Neural crest cell (in vitro differentiated cells): Measurements from ENCODE around the gene KRT23. TPM values are rescaled to one million over a fixed set of nuclear protein-coding genes. Genes with fewer than 3 reads are reported as not detected.

Source experiments
- DNase-seq: peaks from one replicate; pipeline ENCODE4 v3.0.0; 2021; ENCODE audit warnings: low read depth, mixed read lengths, low spot score
- H3K27ac Mint-ChIP-seq: one replicate; pipeline ENCODE4 v1.8.0; 2021; ENCODE audit warnings: mild to moderate bottlenecking, mixed read lengths; ENCODE audit not compliant: unreplicated experiment
- H3K27me3 Mint-ChIP-seq: 2 replicates; pipeline ENCODE4 v1.8.0; 2021; ENCODE audit warnings: low read depth, mild to moderate bottlenecking, mixed read lengths
- H3K36me3 Mint-ChIP-seq: 2 replicates; pipeline ENCODE4 v1.8.0; 2021; ENCODE audit warnings: low read depth, mild to moderate bottlenecking, mixed read lengths
- H3K4me1 Mint-ChIP-seq: 2 replicates; pipeline ENCODE4 v1.8.0; 2021; ENCODE audit warnings: mixed read lengths
- H3K4me3 Mint-ChIP-seq: one replicate; pipeline ENCODE4 v1.8.0; 2021; ENCODE audit warnings: mild to moderate bottlenecking, mixed read lengths
- H3K9me3 Mint-ChIP-seq: 2 replicates; pipeline ENCODE4 v1.8.0; 2021; ENCODE audit warnings: mixed read lengths
- total RNA-seq: library from RNA; stranded (reverse); gene quantifications from 2 replicates; pipeline ENCODE4 v1.2.1, GENCODE V29; 2021
- TF ChIP-seq, protein P1 (sequence below): fragments of 200-600 bp; sonication (generic); conservative IDR thresholded peaks from 2 replicates; pipeline ENCODE4 v1.5.0; 2021; ENCODE audit warnings: antibody characterized with exemption, mild to moderate bottlenecking

The KRT23 gene
- total RNA-seq, 1 donor from 2014 or later: not detected

DNA sequence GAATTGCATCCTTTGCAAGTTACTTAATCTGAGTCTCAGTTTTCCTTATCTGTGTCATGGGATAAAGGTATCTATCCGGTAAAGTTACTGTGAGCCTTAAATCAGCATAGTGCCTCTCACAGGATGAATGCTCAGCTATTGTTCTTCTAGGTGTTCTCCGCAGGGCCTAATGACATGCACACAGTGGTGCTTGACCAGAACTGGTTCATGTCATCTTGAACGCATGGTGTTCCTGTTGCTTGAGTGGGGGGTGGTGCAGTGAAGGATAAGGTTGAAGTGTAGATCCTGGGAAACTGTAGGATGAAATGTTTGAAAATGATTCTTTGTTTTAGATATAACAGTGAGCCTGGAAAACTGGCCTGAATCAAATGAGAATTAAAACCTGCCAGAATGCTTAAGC lies 42.7 kb upstream of the KRT23 start:
- H3K36me3 Mint-ChIP-seq: no peaks in the 10 kb centered on the region
- TF ChIP-seq, protein P1, sequence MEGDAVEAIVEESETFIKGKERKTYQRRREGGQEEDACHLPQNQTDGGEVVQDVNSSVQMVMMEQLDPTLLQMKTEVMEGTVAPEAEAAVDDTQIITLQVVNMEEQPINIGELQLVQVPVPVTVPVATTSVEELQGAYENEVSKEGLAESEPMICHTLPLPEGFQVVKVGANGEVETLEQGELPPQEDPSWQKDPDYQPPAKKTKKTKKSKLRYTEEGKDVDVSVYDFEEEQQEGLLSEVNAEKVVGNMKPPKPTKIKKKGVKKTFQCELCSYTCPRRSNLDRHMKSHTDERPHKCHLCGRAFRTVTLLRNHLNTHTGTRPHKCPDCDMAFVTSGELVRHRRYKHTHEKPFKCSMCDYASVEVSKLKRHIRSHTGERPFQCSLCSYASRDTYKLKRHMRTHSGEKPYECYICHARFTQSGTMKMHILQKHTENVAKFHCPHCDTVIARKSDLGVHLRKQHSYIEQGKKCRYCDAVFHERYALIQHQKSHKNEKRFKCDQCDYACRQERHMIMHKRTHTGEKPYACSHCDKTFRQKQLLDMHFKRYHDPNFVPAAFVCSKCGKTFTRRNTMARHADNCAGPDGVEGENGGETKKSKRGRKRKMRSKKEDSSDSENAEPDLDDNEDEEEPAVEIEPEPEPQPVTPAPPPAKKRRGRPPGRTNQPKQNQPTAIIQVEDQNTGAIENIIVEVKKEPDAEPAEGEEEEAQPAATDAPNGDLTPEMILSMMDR: no peak
- H3K27ac Mint-ChIP-seq: no peak overlapping the region
- H3K4me1 Mint-ChIP-seq: peaks cover 9% of the 10 kb centered on the region
- H3K4me3 Mint-ChIP-seq: no peak overlapping the region
- no peak for DNase-seq
- H3K27me3 Mint-ChIP-seq: peaks cover 12% of the 10 kb centered on the region
- H3K9me3 Mint-ChIP-seq: no peaks in the 10 kb centered on the region

GRCh38 chr17:40978575-40979151 lies 41.2 kb upstream of the KRT23 start:
- H3K4me1 Mint-ChIP-seq: peaks cover 9% of the 10 kb centered on the region

GRCh38 chr17:40975516-40975915 lies 38.1 kb upstream of the KRT23 start:
- no peak overlapping the region for H3K4me3 Mint-ChIP-seq
- H3K9me3 Mint-ChIP-seq: no peaks in the 10 kb centered on the region
- peaks cover 3% of the 10 kb centered on the region for H3K4me1 Mint-ChIP-seq
- DNase-seq: no peak
- H3K36me3 Mint-ChIP-seq: no peaks in the 10 kb centered on the region
- TF ChIP-seq, protein P1: no peak
- H3K27me3 Mint-ChIP-seq: peaks cover 7% of the 10 kb centered on the region
- H3K27ac Mint-ChIP-seq: no peak overlapping the region

More at GRCh38 chr17:40978575-40979151, 41.2 kb upstream of the KRT23 start:
- Mint-ChIP-seq H3K4me3 (no peak overlapping the region), H3K36me3 (no peaks in the 10 kb centered on the region), H3K27me3 (peaks cover 9% of the 10 kb centered on the region), H3K9me3 (no peaks in the 10 kb centered on the region), H3K27ac (no peak overlapping the region)
- TF ChIP-seq, protein P1: no peak
- no peak for DNase-seq

DNA sequence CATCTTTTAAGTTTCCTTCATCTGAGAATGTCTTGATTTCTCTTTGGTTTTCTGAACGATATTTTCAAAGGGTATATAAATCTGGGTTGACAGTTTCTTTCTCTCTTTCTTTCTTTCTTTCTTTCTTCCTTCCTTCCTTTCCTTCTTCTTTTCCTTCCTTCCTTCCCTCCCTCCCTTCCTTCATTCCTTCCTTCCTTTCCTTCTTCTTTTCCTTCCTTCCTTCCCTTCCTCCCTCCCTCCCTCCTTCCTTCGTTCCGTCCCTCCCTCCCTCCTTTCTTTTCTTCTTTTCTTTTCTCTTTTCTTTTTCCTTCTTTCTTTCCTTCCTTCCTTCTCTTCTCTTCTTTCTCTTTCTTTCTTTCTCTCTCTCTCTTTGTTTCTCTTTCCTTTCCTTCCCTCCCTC lies 36.9 kb upstream of the KRT23 start:
- Mint-ChIP-seq H3K9me3 (no peaks in the 10 kb centered on the region), H3K4me1 (peaks cover under 1% of the 10 kb centered on the region), H3K27me3 (peaks cover 4% of the 10 kb centered on the region), H3K36me3 (no peaks in the 10 kb centered on the region), H3K4me3 (no peak overlapping the region), H3K27ac (no peak overlapping the region)
- no peak for DNase-seq
- TF ChIP-seq, protein P1: no peak

DNA sequence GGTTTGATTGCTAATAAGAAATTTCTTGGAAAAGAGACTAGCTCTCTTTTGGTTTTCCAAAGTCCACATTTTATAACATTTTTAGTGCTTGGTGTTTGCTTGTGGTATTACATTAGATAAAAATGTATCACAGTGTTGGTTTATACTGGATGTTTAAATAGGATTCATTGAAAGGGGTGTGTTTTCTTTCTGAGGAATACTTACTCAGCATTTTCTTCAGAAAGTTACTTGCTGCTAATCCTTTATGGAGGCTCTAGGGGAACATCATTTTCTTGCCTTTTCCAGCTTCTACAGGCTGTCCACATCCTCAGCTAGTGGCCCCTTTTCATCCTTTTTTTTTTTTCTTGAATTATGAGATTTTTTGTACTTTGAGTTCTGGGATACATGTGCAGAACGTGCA lies 30.1 kb upstream of the KRT23 start:
- Mint-ChIP-seq H3K27me3 (peaks cover 8% of the 10 kb centered on the region), H3K4me3 (no peak overlapping the region), H3K4me1 (no peaks in the 10 kb centered on the region), H3K36me3 (no peaks in the 10 kb centered on the region), H3K9me3 (peaks cover 3% of the 10 kb centered on the region), H3K27ac (no peak overlapping the region)
- TF ChIP-seq, protein P1: no peak
- no peak for DNase-seq

DNA sequence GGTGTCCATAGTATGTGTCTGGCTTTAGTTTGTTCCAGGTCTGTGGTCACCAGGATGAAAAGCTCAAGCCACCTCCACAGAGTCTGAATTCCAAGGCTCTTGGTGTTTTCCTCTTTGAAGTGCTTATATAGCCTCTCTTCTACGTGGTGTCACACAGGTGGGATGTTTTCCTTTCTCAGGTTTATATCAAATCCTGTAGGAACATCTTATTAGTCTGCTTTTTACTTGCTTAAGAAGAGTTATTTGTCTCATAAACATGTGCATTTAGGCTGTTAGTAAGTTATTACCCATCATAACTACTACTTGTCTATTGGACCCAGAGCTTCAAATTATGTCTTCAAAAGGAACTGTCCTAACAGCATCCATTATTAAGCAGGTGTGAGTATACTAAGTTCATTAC lies 29.4 kb upstream of the KRT23 start, which contains the start of gene KRT39:
KRT39 (minus strand) TSS at position 101 of the 400 bp plus-strand sequence; CDS start at position 9, 92 bp downstream.
- TF ChIP-seq, protein P1: no peak
- no peak for DNase-seq
- no peaks in the 10 kb centered on the region for H3K4me1 Mint-ChIP-seq
- peaks cover 3% of the 10 kb centered on the region for H3K9me3 Mint-ChIP-seq
- no peaks in the 10 kb centered on the region for H3K36me3 Mint-ChIP-seq
- H3K27me3 Mint-ChIP-seq: peaks cover 8% of the 10 kb centered on the region
- H3K4me3 Mint-ChIP-seq: no peak within 1 kb of the TSS
- H3K27ac Mint-ChIP-seq: no peak within 1 kb of the TSS
